ENCODE data around the gene NDUFB11.

Gene NDUFB11

DNA sequence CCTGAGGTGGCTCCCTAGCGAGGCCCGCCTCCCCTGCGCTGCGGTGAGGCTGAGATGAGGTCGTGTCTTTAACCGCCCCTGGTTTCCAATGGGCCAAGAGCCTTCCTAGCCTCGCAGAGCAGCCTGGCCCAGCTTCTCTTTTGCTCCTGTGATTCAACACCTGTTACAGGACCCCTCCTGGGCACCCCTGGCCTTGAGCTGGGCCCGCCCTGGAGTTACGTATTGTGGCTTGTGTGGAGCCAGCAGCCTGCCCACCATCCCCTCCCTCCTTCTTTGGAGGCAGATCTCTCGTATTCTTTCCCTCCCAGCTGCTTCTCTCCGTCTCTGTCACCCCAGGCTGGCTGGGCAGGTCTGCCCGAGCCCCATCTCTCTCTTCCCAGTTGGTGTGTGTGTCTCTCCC, 29.9 kb upstream of the NDUFB11 start:
- DNase-seq: no peak

DNA sequence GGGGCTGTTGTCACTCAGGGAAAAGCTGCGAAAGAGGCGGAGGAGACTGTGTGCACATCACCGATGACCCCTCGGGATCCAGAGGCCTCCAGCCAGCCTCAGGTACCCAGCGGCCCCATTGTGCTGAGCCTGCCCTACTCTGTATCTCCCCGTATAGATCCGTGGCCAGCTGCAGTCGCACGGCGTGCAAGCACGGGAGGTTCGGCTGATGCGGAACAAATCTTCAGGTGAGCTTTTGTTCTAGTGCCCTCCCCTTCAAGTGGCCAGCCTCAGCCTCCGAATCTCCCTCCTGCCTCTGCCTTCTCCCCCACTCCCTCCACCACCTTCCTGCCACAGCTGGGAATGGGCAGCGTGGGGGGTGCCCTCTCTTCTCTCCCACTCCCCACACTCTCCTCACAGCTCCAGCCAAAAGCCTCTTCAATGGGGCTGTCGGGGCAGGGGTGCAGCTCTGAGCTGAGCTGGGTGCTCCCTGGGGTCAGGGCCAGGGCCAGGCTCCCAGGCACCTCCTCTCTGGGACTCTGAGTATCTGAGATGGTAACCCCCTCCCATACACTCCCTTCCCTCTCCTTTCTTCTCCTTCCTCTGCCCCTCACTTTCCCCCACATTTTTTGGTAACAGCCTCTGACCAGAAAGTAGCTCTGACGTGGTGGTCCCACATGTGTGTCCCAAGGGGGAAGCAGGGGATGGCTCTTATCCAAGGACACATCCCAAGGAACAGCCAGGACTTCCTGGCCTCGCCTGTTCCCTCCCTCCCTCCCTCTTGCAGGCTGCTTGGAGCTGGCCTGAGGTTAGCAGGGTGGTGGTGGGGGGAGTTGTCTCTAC, 28.7 kb upstream of the NDUFB11 start:
- DNase-seq: no peak

DNA sequence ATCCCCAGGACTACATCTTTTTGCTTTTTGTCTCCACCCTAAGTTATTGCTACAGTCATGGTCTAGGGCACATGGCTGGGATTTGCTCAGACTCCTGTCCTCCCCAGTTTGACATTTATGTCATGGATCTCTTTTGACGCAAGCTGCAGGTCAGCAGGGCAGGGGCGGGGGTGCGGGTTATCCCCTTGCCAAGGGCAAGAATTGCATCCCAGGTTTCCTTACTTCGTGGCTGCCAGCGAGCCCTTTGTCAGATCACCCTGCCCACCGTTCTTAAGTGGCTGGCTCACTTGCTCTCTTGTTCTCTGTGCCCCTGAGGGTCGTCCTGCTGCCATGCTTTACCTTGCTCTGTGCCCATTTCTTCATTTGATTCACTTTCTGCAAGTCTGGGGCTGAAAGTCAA, 28.0 kb upstream of the NDUFB11 start:
- no peak for DNase-seq

DNA sequence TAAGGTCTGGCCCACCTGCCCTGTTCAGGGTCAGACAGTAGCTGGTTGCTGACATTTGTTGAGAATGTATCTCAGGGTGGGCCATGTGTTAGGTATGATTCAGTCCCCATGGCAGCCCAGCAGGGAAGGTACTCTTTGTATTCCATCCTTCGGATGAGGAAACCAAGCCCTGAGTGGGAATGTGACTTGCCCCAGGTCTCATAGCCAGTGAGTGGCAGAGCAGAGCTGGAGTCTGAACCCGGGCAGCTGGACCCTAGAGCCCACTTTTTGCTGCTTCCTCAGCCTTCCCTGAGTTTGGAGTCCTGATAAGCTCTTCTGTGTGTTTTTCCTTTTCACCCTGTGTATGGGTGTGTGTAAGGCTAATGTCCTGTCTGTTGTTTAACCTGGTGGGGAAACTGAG, 27.5 kb upstream of the NDUFB11 start:
- DNase-seq: no peak

DNA sequence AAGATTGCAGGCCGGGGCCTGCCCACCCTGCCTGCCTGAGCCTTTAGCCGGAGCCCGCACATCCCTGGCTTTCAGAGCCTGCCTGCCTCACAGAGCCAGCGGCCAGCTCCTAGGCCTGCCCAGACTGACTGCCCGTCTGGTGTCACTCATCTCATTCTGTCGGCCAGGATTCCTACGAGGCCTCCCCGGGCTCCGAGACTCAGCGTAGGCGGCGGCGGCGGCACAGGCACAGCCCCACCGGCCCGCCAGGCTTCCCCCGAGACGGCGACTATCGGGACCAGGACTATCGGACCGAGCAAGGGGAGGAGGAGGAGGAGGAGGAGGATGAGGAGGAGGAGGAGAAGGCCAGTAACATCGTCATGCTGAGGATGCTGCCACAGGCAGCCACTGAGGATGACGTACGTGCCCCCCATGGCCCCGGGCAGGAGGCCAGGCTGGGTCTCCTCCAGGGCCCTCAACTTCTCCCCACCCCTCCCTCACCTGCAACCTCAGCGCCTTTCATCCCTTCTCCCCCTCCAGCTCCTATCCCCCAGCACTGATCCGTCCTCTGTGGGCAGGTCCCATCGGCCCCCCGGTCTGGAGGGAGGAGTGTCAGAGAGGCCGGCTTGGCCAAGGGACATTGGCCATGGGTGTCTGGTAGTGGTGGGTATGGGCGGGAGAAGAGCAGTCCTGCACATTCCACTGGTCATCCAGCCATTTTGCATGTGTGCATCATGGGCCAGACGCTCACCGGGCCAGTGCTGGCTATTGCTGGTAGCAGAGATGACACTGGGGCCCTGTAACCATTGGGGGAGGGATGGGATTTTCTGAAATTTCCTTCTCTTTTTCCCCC, 26.6 kb upstream of the NDUFB11 start:
- DNase-seq: no peak

DNA sequence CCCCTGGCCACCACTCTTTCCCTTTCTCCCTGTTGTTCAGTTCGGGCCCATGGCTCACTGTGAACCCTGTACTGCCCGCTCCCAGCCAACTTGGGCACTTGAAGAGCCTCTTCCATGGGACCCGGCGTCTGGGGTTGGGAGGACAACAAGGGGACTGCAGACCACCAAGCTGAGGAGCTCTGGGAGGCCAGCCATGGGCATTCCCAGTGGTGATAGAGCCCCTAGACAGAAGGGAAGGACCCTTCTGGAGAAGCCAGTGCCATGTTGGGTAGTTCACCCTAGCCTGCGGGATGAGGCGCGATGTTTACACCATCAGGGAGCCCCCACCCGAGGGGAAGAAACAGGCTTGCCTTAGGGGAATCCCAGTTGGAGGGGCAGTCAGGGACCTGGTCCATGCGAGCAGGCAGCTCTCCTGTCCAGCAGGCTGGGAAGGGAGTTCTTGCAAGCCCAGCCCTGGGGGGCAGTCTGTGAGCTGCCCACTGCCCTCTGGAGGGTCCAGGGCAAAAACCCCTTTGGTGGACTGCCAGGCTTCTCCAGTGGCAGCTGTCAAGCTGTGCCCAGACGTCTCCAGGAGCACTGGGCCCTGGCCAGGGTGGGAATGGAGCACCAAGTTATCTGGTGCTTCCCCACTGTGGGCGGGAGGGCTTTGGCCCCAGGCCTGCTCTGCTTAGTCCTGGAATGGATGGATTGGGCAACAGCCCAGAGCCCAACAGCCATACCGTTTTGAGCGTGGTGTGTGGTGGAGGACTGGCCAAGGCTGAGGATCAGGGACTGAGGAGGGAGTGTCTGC, 25.4 kb upstream of the NDUFB11 start:
- no peak for DNase-seq

DNA sequence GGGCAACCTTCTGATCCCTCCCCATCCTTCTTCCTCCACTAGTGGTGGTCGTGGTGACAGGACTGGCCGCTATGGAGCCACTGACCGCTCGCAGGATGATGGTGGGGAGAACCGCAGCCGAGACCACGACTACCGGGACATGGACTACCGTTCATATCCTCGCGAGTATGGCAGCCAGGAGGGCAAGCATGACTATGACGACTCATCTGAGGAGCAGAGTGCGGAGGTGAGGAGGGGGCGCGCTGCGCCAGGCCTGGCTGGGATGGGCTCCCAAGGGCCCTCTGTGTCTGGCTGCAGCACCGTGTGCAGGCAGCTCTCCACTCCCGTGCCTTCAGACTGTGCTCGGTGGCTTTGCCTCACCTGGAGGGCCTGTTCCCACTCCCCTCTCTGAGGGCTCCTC, 24.8 kb upstream of the NDUFB11 start:
- DNase-seq: no peak

DNA sequence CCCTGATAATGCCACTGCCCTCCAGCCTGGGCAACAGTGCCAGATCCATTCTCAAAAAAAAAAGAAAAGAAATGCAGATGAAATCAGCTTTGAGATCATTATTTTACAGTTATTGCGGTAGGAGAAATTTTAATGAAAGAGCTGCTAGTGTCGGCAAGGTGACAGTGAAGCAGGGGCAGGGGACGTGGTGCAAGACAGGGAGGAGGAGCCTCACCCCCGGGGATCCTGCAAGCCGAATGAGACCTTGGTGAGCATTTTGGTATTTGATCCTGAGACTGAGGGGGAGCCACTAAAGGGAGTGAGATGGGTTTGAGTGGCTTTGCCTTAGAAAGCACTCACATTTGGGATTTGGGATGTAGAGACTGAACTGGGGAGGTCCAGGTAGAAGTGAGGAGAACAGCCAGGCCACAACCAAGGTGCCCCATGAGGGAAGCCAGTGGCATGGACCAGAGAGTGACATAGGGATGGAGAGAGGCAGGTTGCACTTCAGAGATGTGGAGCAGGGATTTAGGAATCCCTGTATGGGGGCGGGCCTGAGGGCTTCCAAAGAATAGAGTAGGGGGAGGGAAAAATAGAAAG, 24.1 kb upstream of the NDUFB11 start:
- no peak for DNase-seq

DNA sequence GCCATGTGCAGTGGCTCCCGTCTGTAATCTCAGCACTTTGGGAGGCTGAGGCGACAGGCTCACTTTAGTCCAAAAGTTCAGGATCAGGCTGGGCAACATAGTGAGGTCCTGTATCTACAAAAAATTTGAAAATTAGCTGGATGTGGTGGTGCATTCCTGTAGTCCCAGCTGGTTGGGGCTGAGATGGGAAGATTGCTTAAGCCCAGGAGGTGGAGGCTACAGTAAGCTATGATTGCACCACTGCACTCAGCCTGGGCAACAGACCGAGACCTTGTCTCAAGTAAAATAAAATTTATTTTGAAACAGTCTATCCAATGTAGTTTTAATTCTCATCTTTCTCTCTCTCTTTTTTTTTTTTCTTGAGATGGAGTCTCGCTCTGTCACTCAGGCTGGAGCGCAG, 21.6 kb upstream of the NDUFB11 start:
- DNase-seq: no peak

DNA sequence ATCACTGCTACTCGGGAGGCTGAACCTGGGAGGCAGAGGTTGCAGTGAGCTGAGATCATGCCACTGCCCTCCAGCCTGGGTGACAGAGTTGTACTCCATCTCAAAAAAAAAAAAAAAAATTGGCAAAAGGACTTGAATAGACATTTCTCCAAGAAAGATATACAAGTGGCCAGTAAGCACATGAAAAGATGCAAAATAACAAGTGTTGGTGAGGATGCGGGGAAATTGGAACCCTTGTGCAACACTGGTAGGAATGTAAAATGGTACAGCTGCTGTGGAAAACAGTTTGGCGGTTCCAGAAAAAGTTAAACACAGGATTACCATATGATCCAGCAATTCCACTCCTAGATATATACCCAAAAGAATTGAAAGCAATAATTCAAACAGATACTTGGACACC, 19.9 kb upstream of the NDUFB11 start:
- no peak for DNase-seq

DNA sequence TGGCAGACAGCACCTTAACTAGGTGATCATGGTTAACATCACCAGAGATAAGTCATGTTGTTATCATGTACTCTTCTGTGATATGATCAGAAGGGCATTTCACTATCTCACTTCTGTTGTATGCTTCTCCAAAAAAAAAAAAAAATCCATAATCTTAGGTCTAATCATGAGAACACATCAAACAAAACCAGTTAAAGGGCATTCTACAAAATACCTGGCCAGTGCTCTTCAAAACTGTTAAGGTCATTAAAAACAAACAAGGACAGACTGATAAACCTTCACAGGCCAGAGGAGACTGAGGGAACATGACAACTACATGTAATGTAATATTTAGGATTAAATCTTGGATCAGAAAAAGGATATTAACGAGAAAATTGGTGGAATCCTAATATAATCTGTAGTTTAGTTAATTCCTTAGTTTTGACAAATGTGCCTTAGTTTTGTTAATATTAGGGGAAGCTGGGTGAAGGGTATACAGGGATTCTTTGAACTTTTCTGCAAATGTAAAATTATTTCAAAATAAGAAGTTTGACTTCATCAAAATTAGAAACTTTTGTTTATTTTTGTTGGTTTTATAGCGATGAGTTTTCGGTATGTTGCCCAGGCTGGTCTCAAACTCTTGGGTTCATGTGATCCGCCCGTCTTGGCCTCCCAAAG, 18.6 kb upstream of the NDUFB11 start:
- DNase-seq: no peak

DNA sequence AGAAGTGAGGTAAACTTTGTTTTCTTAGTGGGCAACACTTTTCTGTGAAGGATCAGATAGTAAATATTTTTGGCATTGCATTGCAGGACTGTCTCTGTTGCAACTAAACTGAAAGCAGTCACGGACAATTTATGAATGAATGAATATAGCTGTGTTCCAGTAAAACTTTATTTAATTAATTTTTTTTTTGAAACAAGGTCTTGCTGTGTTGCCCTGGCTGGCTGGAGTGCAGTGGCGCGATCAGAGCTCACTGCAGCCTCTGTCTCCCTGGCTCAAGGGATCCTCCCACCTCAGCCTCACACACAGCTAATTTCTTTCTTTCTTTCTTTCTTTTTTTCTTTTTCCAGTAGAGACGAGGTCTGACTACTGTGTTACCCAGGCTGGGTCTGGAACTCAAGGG, 16.3 kb upstream of the NDUFB11 start:
- DNase-seq: no peak

DNA sequence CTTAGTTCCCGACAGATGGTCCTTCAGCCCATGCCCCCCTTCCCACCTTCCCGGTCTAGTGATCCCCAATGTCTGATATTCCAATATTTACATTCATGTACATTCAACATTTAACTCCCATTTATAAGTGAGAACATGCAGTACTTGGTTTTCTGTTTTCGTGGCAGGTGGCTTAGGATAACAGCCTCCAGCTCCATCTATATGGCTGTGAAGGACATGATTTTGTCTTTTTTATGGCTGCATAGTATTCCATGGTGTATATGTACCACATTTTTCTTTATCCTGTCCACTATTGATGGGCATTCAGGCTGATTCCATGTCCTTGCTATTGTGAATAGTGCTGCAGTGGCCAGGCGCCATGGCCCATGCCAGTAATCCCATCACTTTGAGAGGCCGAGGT, 14.3 kb upstream of the NDUFB11 start:
- no peak for DNase-seq

DNA sequence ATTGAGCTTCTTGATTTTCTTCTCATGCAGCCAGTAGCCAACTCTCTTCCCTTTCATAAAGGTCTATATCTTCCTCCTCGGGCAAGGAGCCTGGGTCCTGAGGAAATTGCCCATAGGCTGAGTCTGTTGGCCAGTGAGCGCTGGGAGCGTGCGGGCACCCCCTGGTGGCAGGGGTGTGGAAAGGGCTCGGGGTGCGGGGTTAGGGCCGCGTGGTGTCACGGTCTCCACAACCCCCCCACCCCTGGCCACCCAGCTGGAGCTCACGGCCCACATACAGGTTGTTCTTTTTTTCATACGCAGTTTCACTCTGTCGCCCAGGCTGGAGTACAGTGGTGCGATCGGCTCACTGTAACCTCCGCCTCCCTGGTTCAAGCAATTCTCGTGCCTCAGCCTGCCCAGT, 13.6 kb upstream of the NDUFB11 start:
- DNase-seq: no peak

DNA sequence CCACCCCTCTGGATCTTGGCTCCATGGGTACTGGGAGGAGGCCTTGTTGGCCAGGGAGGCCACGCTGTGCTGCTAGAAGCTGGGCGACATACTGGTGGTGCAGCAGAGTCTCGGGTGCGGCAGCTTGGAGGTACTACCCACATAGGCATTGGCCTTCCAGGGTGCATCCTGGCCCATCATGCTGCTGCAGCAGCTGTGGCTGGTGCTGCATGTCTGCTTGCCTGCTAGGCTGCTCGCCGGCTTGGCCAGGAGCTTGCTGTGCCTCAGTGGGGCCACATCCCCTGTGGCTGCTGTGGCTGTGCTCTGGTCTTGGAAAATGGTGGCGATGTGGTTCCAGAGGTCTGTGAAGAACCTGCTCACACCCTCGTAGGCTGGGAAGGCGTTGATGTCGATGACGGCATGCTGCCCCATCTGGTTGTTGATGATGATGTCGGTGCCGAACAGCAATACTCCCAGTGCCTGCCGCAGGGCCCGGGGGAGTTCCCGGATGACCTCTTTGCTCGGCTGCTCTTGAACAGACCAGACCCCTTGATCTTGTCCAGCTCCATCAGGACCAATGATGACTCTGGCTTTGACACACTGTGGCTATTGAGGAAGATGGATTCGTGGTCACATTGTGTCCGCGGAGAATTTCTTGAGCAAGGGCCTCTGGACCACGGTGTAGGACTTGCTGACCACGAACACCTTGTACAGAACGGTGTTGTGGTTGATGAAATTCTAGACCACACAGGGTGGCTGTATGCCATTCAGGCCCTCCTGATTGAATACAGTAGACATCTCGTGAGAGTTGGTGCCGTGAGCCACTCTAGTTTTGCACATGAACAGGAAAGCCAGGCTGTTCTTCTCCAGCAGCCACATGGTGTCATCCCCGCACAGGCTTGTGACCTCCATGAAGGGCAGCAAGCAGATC, 12.4 kb upstream of the NDUFB11 start:
- DNase-seq: no peak

DNA sequence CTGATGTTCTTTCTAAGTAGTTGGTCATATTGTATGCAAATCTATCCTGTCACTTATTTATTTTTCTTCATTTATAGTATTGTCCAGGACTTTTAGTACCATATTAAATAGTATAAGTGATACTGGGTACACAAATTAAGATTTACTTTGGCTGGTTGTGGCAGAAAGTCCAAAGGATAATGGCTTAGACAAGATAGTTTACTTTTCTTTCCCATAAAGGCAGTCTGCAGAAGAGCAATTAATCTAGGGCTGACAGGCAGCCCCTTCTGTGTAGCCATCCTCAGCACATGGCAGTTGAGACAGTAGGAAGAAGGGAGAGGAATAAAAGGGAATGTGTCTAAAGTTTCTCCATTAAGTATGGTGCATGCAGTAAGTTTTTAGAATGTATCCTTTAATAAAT, 6.9 kb upstream of the NDUFB11 start:
- no peak for DNase-seq

DNA sequence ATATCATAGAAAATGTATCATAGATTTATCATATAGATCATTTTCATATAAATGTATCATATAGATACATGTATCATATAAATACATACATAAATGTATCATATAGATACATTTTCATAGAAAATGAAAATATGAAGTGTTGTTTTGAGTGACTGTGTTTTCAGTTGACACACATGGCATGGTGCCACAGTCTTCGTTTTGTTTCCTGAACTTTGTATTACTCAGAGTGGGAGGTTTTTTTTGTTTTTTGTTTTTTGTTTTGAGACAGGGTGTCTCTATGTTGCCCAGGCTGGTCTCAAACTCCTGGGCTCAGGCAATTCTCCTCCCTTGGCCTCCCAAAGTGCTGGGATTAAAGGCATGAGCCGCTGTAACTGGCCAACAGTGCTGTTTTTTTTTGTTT, 4.4 kb upstream of the NDUFB11 start:
- no peak for DNase-seq

DNA sequence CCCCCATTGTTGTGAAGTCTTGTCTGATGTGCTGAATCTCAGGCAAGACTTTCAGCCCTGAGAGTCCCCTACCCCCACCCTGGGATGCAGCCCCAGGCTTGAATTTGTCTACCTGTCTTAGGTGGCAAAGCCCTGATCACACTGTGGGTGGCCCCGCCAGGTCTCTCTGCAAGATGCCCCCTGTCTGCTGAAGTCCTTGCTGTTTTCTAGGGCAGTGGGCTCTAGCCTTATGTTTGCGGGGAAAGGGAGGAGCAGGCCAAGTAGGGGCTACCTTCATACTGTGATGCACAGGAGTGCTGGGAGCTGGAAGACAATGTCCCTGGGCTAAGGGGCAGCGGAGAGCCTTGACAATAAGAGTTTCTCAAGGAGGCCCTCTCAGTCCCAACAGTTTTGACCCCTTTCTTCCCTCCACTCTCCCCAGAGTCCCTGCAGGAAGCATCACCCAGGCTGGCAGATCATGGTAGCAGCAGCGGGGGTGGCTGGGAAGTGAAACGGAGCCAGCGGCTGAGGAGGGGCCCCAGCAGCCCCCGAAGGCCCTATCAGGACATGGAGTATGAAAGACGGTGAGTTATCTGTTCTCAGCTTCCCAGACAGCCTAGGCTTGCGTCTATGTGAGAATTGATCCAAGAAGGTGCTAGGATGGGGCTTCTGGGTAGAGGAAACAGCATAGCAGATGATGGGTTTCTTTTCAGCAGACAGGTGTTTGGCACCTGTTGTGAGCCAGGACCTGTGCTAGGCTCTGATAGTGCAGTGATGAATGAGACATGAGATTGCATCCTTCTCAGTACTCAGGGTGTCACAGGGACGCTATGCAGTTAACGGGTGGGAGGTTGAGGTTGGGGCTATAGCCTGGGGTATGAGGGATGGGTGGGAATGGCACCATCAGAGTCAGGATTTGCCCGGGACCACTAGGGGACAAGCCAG, 2.7 kb upstream of the NDUFB11 start:
- DNase-seq: no peak

DNA sequence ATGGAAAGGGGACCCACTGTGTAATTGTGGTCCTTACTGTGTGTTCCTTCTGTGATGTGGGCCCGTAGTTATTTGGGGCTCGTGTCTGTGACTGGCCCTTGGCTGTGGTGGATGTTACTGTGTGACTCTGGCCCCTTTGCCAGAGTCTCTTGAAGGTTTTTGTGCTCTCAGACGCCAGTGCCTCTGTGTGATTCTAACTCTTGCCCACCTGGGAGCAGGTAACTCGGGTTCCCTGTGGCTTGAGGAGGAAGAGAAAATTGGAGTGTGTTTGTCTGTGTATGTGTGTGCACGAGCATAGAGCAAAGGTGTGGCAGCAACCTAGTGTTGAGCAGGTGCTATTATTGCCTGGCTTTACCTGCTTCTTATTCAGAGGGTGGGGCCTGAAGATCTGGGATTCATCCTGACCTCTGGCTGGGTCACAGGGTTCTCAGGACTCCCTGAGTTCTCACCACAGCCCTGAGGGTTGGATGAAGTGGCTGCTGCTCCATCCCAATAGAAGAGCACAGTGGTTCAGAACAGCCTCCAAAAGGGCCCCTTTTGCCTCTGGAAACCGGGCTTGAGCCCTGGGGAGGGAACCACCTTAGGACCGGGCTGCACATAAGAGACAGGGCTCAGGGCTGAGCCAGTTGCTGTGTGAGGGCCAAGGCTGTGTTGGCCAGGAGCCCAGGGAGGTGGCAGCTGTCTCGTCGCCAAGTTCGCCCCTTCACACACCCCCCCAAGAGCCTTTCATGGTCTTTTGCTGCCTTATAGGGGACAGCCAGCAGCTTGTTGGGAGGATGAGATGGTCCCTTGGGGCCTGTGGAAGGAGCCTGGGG, 1.8 kb upstream of the NDUFB11 start:
- peak; percentile 7 for DNase-seq
